Muscle of back (tissue), 13 donors: ENCODE data around the gene FAM131C. TPM values are rescaled to one million over a fixed set of nuclear protein-coding genes. Genes with fewer than 3 reads are reported as not detected.
A peak's percentile ranks its signal among the peaks of the same experiment; 100 is the strongest.
"Not testable (repeated sequence)": the region's sequence is repeated elsewhere in the genome, so short reads cannot be mapped to it uniquely, and the experiment has no call there.

Experiments
- DNase-seq, 3 donors: peaks; one replicate each; pipeline versions ENCODE4 v3.0.0 to v3.0.0-alpha.2; 2013
- long read RNA-seq, 9 donors: transcript quantifications; one replicate each; lab custom pipeline, GENCODE V29; 2026
- polyA plus RNA-seq, 10 donors: library from polyadenylated mRNA; unstranded; fragments of 120-200 nt; gene quantifications; one replicate each; pipeline ENCODE4 v1.2.1, GENCODE V29; 2013; ENCODE audit not compliant: insufficient read length in 10 of 10

FAM131C gene
- polyA plus RNA-seq: under 1 TPM in 6 of 10 donors, not detected in 4; 0.15 to 0.29 (median 0.20) TPM
- long read RNA-seq, donor 1: 0 reads
- long read RNA-seq, donor 2: 0 reads
- long read RNA-seq, donor 3: 0 reads
- long read RNA-seq, donor 4: 0 reads
- long read RNA-seq, donor 5: 0 reads
- long read RNA-seq, donor 6: 0 reads
- long read RNA-seq, donor 7: 0 reads
- long read RNA-seq, donor 8: 0 reads
- long read RNA-seq, donor 9: 0 reads

- no peak for DNase-seq
Observed at GRCh38 chr1:16073490-16074119, at the start of gene FAM131C. FAM131C (minus strand) TSS chr1:16073651; CDS start chr1:16073442, 209 bp downstream.

GRCh38 chr1:16122916-16123315 lies 49.5 kb upstream of the FAM131C start:
- DNase-seq: peak in 1 of 3 donors; percentile 71

DNA sequence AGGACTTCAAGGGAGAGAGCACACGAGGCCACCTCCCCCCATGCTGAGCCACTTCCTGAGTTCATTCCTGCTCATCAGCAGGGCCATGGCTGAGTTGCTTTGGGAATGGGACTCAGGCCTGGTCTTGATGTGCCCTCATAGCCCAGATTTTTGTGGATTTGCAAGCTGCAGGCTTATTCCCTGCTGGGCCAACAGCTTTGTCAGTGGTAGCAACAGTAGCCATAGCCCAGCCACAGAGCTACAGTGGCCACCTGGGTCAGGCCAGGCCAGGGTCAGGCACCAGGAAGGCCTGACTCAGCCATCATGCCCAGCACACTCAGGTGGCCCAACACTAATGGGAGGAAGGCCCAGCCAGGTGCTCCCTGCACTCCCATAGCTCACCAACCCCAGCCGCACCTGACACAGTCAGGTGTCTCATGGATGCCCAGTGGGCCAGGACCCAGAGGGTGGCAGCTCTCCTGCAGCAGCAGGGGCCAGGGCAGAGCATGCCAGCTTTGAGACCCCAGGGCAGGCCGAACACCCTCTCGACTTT lies 49.0 kb upstream of the FAM131C start:
- DNase-seq: no peak

DNA sequence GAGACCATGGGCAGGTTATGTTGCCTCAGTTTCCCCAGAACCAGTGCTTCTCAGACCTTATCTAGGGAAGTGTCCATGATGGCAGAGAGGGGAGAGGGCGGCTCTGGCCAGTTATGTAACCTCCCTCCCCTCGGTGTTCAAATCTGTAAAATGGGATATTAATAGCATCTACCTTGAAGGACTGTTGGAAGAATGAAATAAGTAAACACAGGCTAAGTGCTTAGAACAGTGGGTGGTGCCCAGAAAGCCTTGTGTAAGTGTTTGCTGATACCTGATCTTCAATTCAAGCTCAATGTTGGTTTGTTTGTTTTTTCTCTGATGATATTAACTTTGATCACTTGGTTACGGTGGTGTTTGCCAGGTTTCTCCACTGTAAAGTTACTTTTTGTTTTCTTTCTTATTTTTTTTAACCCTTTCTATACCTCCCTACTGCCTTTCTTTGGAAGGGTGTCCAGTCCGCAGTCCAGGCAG lies 47.5 kb upstream of the FAM131C start:
- no peak for DNase-seq

DNA sequence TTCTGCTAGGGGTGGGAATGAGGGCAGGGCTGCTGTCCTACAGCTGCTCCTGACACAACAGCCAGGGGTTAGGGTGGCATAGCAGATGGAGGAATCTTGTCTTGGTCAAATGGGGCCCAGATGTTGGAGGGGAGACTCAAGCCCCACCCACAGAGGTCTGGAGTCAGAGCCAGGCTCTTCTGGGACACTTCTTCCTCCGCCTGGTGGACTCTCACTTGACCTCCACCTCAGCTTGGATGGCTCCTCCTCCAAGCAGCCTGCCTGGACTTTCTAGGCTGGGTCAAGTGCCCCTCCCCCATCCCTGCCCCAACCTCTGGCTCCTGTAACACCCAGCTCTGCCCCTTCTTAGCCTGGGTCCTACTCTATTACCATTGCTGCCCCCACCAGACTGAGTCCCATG lies 47.0 kb upstream of the FAM131C start:
- no peak for DNase-seq

- DNase-seq: no peak
Observed at GRCh38 chr1:16119926-16120325, 46.5 kb upstream of the FAM131C start.

- no peak for DNase-seq
Observed at GRCh38 chr1:16119504-16119903, 46.1 kb upstream of the FAM131C start.

DNA sequence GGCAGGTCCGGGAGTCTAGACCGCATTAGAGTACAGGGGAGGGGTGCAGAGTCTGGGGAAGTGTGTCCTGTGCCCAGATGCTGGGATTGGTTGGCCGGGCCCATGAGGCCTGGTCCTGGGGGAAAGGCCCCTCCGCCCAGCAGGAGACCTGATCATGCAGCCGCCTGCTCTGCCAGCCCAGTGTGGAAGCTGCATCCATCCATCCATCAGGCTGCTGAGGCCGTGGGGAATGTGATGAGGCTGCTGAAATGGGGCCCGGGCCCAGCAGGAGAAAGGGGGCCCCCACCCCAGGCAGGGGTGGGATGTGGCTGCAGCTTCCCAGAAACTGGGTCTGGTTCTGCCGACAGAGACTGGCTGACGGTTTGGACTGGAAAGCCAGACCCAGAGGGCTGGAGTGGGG lies 45.3 kb upstream of the FAM131C start:
- DNase-seq: no peak

GRCh38 chr1:16117936-16118335 lies 44.5 kb upstream of the FAM131C start:
- DNase-seq: no peak

DNA sequence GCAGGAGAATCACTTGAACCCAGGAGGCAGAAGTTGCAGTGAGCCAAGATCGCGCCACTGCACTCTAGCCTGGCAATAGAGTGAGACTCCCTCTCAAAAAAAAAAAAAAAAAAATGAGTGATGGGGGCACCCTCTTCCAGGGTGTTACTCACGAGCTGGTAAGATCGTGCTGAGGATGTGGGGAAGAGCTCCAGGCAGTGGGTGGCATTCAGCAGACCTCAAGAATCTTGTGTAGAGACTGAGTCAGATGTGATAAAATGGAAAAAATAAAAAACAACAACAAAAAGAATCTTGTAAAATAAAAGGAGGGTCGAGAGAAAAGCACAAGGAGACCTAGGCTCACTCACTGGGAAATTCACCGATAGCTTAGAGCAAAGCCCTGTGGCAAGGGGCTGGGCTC lies 43.9 kb upstream of the FAM131C start:
- DNase-seq: no peak

GRCh38 chr1:16116625-16117024 lies 43.2 kb upstream of the FAM131C start:
- no peak for DNase-seq

DNA sequence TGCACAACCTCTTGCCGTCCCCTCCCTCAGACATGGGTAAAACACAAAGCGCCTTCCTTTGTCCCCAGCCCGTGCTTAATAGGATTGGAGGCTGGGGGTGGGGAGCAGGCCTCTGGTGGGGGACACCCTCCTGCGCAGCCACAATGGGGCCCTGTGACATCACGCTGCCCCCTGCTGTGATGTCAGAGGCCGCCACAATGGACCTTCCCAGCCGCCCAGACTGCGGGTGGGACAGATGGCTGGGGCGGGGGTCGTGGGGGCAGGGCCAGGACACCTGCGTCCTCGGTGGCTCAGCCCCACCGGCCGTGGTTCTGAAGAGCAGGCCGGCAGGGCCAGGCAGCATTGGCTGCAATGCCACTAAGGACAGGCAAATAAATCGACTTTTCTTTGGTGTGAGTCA lies 42.6 kb upstream of the FAM131C start:
- DNase-seq: no peak

GRCh38 chr1:16115468-16115983 lies 42.1 kb upstream of the FAM131C start:
- DNase-seq: no peak

- no peak for DNase-seq
Observed at GRCh38 chr1:16114527-16115467, 41.3 kb upstream of the FAM131C start.

DNA sequence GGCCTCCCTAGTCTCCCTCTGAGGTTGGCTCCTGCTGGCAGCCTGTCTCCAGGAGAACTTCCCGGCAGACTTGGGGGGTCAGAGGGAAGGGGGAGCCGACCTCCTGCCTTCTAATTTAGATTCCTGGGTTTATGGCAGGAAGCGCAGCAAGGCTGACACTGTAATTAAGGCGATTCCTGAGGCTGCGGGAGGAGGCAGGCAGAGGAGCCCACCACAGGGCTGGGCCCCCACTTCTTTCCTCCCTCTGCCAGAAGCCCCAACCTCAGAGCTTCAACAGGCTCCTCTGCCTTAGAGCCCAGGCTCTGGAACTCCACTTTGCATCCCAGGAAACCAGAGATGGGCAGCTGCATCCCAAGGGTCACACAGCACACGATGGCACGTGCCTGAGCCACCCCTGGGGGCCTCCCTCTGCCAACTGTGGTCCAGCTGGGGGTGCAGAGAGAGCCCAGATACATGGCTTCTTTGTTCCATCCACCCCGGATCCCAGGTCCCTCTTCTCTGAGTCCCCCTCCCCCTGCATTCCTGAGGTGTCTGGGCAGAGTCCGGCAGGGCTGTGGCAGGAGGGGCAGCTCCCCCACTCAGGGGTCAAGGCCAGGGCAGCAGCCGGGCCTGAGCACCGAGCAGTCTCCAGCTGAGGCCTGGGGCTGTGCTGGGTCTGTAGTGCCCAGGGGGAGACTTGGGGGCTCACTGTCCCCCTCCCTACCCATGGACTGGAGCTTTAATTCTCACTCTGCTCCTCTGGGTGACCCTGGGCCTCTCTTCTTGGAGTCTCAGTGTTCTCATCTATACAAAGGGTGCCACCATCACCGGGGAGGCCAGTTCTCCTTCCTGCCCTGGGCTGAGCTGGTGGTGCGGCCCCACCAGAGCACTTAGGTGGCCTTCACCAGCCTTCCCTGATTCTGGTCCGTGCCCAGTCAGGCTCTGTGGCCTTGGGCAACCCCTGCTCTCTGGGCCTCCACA lies 39.4 kb upstream of the FAM131C start:
- DNase-seq: no peak

DNA sequence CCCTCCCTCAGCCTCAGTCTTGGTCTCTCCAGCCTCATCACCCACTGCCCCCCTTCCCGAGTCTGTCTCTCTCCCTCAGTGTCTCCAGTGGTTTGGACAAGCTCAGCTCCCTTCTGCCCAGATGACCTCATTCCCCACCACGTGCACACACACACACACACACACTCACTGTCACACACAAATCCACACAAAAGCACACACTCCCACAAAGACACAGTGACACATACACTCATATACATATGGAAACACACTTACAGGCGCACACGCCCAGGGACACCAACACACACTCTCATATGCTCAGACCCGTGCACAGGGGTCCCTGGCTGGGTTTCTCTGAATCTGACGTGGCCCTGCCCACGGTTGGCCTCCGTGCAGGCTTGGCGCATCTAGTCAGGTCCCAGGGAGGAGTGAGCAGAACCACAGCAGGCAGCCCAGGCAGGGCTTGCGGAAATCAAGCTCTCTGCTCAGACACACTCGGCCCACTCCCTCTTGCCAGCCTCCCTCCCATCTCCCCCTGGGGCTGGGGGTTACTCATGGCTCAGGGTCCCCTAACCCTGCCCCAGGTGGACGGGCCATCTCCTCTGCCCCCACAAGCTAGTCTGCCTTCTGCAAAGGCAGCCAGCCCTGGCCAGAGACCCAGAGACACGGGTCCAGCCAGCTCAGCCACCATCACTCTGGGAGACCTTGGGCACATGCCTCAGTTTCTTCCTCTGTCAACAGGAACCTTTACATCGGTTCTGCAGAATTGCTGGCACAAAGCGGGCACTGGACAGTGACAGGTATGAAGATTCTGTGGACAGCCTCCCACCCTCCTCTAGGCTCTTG lies 38.5 kb upstream of the FAM131C start:
- DNase-seq: peak; percentile 43 to 85 (median 52)

DNA sequence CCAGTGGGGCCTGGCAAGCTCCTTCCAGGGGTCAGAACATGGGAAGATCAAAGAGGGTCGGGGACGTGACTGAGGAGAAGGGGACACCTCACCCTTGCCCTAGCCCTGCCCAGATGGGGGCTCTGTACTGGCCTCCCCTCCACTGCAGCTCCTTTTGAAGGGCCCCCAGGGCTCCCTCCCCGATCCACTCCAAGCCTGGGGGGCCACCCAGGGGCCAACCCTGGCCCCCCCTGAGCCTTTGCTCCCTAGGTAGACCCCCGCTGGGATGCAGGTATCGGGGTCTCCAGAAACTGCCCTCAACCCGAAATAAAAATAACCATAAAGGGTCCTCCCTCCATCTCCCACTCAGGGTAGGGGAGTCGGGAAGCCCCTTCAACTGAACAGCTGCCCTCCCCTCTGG lies 37.4 kb upstream of the FAM131C start:
- no peak for DNase-seq

GRCh38 chr1:16110456-16110855 lies 37.0 kb upstream of the FAM131C start:
- DNase-seq: no peak

DNA sequence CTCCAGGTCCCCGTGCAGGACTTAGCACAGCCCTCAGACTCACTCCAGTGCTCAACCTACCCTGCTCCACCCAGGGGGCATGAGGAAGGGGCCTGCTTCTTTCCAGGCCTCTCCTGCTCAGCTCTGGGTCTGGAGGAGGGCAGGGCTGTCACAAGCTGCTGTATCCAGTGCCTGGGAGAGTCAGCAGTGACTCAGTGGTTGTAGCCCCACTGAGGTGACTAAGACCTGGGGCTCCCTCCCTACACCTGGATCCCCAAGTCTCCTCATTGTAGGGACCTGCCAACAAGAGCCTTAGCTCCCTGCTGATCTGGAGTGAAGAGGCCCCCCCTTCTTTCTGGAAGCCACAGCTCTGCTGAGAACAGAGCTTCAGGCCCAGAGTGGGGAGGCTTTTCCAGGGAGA lies 36.1 kb upstream of the FAM131C start:
- no peak for DNase-seq

DNA sequence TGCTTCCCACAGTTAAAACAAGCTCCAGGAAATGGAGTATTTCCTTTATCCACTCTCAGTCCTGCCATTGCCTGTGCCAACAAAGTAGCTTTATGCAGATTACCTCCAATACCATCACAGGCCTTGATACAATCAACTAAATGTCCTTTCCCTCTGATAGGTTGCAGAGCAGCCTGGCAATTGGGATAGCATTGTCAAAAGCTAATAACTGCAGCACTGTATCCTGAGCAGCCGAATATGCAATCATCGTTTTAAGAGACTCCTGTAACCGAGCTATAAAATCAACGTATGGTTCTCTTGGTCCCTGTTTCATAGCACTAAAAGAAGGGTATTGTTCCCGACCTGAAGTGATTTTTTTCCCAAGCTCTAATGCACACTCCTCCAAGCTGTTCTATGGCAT lies 33.6 kb upstream of the FAM131C start:
- DNase-seq: not testable (repeated sequence)
